Loucy (cell line): ENCODE measurements around the gene RAB30.
"Not testable (repeated sequence)": the region's sequence is repeated elsewhere in the genome, so short reads cannot be mapped to it uniquely, and the experiment has no call there.

Source experiments
- H2AFZ ChIP-seq: fragments of 200-600 bp; sonication (generic); 2 replicates; pipeline ENCODE4 v1.6.0; 2016; ENCODE audit warnings: antibody characterized with exemption, mild to moderate bottlenecking, low read length, moderate library complexity
- H3F3A ChIP-seq: fragments of 200-600 bp; 2 replicates; pipeline ENCODE4 v1.6.0; 2016; ENCODE audit warnings: antibody characterized with exemption, low read depth, mild to moderate bottlenecking
- H3K27me3 ChIP-seq: fragments of 200-600 bp; sonication (generic); 2 replicates; pipeline ENCODE4 v1.6.1; 2014; ENCODE audit warnings: low read length, mild to moderate bottlenecking; ENCODE audit not compliant: insufficient read depth, poor library complexity, severe bottlenecking
- H3K36me3 ChIP-seq: fragments of 200-600 bp; sonication (generic); 2 replicates; pipeline ENCODE4 v1.6.1; 2016; ENCODE audit warnings: low read length; ENCODE audit not compliant: insufficient read depth
- H3K4me1 ChIP-seq: fragments of 200-600 bp; sonication (generic); 2 replicates; pipeline ENCODE4 v1.5.1; 2014; ENCODE audit warnings: low read length, mild to moderate bottlenecking; ENCODE audit not compliant: insufficient read depth, poor library complexity, severe bottlenecking
- H3K4me2 ChIP-seq: fragments of 200-600 bp; sonication (generic); 2 replicates; pipeline ENCODE4 v1.6.0; 2014; ENCODE audit warnings: antibody characterized with exemption, low read length, low read depth, mild to moderate bottlenecking; ENCODE audit not compliant: poor library complexity, severe bottlenecking
- H3K4me3 ChIP-seq: fragments of 200-600 bp; sonication (generic); 2 replicates; pipeline ENCODE4 v1.5.1; 2014; ENCODE audit warnings: low read length, mild to moderate bottlenecking, mixed read lengths; ENCODE audit not compliant: poor library complexity, severe bottlenecking
- H3K79me2 ChIP-seq: fragments of 200-600 bp; sonication (generic); 2 replicates; pipeline ENCODE4 v1.6.1; 2014; ENCODE audit warnings: low read length; ENCODE audit not compliant: insufficient read depth
- H3K9ac ChIP-seq: fragments of 200-600 bp; sonication (generic); 2 replicates; pipeline ENCODE4 v1.6.0; 2014; ENCODE audit warnings: mild to moderate bottlenecking, low read depth, low read length, moderate library complexity; ENCODE audit not compliant: poor library complexity, severe bottlenecking
- H3K9me2 ChIP-seq: fragments of 200-600 bp; sonication (generic); replicated peaks from 2 replicates; pipeline ENCODE4 v1.6.1; 2016; ENCODE audit warnings: low read depth, low read length, mixed read lengths
- H3K9me3 ChIP-seq: fragments of 200-600 bp; sonication (generic); 2 replicates; pipeline ENCODE4 v1.6.1; 2014; ENCODE audit warnings: mild to moderate bottlenecking, antibody characterized with exemption, low read length, low read depth; ENCODE audit not compliant: insufficient read depth
- H4K20me1 ChIP-seq: fragments of 200-600 bp; sonication (generic); 2 replicates; pipeline ENCODE4 v1.6.0; 2014; ENCODE audit warnings: antibody characterized with exemption, low read length, mild to moderate bottlenecking; ENCODE audit not compliant: insufficient read depth, poor library complexity, severe bottlenecking
- EZH2phosphoT487 ChIP-seq: fragments of 200-600 bp; IDR thresholded peaks from 2 replicates; pipeline ENCODE4 v1.6.1; 2018; ENCODE audit warnings: antibody characterized with exemption, mild to moderate bottlenecking, moderate library complexity, borderline replicate concordance
- TF ChIP-seq, protein P1 (sequence below): fragments of 200-600 bp; sonication (generic); conservative IDR thresholded peaks from 2 replicates; pipeline ENCODE4 v1.5.1; 2014; ENCODE audit warnings: mild to moderate bottlenecking, antibody characterized with exemption, low read length

The RAB30 gene

DNA sequence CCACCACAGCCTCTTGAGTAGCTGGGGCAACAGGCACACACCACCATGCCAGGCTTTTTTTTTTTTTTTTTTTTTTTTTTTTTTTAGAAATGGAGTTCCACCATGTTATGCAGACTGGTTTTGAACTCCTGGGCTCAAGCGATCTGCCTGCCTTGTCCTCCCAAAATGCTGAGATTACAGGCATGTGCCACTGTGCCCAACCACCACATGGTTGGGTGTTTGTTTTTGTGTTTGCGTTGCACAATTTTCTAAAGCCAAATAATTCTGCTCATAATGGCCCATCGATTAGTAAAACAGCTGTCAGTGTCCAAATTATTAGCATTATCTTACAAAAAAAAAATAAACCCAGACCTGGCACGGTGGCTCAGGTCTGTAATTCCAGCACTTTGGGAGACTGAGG, 104.3 kb downstream of the RAB30 start:
- no peak overlapping the region for H3K9ac ChIP-seq
- H3K9me3 ChIP-seq = no peaks in the 10 kb centered on the region; the same call in 1 of the 2 replicates
- no peaks in the 10 kb centered on the region for H3K36me3 ChIP-seq
- H3K27me3 ChIP-seq = no peaks in the 10 kb centered on the region
- no peak overlapping the region for H2AFZ ChIP-seq
- H3F3A ChIP-seq = peaks cover 5% of the 10 kb centered on the region; the same call in 1 of the 2 replicates
- no peaks in the 10 kb centered on the region for H3K9me2 ChIP-seq
- TF ChIP-seq EZH2phosphoT487 = no peak
- TF ChIP-seq, protein P1, sequence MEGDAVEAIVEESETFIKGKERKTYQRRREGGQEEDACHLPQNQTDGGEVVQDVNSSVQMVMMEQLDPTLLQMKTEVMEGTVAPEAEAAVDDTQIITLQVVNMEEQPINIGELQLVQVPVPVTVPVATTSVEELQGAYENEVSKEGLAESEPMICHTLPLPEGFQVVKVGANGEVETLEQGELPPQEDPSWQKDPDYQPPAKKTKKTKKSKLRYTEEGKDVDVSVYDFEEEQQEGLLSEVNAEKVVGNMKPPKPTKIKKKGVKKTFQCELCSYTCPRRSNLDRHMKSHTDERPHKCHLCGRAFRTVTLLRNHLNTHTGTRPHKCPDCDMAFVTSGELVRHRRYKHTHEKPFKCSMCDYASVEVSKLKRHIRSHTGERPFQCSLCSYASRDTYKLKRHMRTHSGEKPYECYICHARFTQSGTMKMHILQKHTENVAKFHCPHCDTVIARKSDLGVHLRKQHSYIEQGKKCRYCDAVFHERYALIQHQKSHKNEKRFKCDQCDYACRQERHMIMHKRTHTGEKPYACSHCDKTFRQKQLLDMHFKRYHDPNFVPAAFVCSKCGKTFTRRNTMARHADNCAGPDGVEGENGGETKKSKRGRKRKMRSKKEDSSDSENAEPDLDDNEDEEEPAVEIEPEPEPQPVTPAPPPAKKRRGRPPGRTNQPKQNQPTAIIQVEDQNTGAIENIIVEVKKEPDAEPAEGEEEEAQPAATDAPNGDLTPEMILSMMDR = no peak
- no peaks in the 10 kb centered on the region for H3K79me2 ChIP-seq
- no peaks in the 10 kb centered on the region for H4K20me1 ChIP-seq
- peaks cover 10% of the 10 kb centered on the region for H3K4me1 ChIP-seq
- H3K4me2 ChIP-seq = no peak overlapping the region
- H3K4me3 ChIP-seq = no peak overlapping the region

DNA sequence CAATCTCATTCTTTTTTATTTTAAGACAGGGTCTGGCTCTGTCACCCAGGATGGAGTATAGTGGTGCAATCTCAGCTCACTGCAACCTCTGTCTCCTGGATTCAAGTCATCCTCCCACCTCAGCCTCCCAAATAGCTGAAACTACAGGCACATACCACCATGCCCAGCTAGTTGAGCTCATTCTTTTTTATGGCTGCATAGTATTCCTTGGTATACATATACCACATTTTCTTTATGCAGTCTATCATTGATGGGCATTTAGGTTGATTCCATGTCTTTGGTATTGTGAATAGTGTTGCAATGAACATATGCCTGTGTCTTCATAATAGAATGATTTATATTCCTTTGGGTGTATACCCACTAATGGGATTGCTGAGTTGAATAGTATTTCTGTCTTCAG, 109.7 kb downstream of the RAB30 start:
- not testable (repeated sequence) for H3K4me3 ChIP-seq, H3K9me3 ChIP-seq, H2AFZ ChIP-seq, H3K36me3 ChIP-seq, H3K4me2 ChIP-seq, H3F3A ChIP-seq, H3K79me2 ChIP-seq, H3K9me2 ChIP-seq, H4K20me1 ChIP-seq, H3K27me3 ChIP-seq, H3K9ac ChIP-seq
- H3K4me1 ChIP-seq = peaks cover 16% of the 10 kb centered on the region

DNA sequence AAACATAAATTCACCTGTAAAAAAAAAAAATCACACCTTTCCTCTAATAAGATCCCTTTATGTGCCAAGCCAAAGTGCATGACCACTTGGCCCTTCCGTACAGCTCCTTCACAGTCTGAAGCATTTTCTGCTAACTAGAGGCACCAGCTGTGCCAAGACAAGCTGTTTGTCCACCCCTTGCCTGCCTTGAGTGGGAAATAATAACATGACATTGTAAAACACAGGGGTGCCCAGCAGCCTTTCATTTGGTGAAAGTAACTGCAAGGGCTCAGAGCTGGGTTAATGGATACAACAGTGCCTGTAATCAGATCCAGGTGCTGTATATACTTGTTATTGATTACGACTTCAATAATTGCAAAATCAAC, 110.9 kb downstream of the RAB30 start:
- TF ChIP-seq EZH2phosphoT487 = no peak
- TF ChIP-seq, protein P1 = no peak
- Histone ChIP-seq H3K4me1 (peaks cover 25% of the 10 kb centered on the region), H3K79me2 (no peaks in the 10 kb centered on the region), H4K20me1 (no peaks in the 10 kb centered on the region), H3K4me2 (peak overlapping the region; percentile 52), H2AFZ (no peak overlapping the region), H3K36me3 (no peaks in the 10 kb centered on the region), H3K27me3 (no peaks in the 10 kb centered on the region), H3K9me3 (no peaks in the 10 kb centered on the region), H3K9me2 (no peaks in the 10 kb centered on the region), H3K9ac (no peak overlapping the region), H3K4me3 (no peak overlapping the region), H3F3A (no peaks in the 10 kb centered on the region)

DNA sequence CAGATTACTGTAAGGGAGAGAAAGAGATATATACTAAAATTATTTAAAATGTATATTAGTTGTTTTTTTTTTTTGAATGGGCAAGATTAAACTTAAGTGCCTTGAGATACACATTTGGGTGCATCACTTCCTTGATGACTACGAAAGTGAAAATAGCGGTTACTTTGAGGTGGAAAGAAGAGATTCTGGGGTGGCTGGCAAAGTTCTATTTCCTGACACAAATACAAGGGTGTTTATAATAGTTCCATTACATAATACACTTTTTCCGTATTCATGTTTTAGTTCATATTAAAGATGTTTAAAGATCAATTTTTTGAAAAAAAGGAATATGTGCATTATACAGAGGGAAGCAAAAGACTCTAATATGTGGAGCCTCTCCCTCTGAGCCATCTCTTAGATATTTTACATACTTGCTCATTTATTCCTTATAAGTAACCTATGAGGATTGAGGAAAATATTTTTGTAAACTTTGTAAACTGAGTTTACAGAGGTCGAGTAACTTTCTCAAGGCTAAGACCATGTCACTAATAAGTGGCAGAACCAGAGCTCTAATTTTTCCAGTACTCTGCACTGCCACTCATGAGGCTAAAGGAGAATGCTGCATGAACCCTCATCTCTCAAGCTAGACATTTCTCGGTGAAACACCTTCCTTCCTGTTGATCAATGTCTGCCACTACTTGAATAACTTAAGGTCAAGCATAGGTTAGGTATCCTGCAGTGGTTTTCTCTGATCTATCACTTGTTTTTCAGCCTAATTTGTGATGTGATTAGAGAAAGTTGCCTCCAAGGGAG, 111.5 kb downstream of the RAB30 start:
- no peaks in the 10 kb centered on the region for H3K36me3 ChIP-seq
- H2AFZ ChIP-seq = peak overlapping the region; percentile 44; the same call in 1 of the 2 replicates
- peak overlapping the region; percentile 44 for H3K4me3 ChIP-seq
- peaks cover 30% of the 10 kb centered on the region for H3K4me1 ChIP-seq
- TF ChIP-seq, protein P1 = no peak
- no peak for TF ChIP-seq EZH2phosphoT487
- peak overlapping the region; percentile 52 for H3K4me2 ChIP-seq
- no peaks in the 10 kb centered on the region for H3K27me3 ChIP-seq
- H3K9me2 ChIP-seq = no peaks in the 10 kb centered on the region
- H3K9me3 ChIP-seq = 0 out of 2 replicates have a peak, but pooled peaks cover 2% of the 10 kb centered on the region
- no peaks in the 10 kb centered on the region for H3F3A ChIP-seq
- no peaks in the 10 kb centered on the region for H4K20me1 ChIP-seq
- no peaks in the 10 kb centered on the region for H3K79me2 ChIP-seq
- peak overlapping the region; percentile 9 for H3K9ac ChIP-seq

DNA sequence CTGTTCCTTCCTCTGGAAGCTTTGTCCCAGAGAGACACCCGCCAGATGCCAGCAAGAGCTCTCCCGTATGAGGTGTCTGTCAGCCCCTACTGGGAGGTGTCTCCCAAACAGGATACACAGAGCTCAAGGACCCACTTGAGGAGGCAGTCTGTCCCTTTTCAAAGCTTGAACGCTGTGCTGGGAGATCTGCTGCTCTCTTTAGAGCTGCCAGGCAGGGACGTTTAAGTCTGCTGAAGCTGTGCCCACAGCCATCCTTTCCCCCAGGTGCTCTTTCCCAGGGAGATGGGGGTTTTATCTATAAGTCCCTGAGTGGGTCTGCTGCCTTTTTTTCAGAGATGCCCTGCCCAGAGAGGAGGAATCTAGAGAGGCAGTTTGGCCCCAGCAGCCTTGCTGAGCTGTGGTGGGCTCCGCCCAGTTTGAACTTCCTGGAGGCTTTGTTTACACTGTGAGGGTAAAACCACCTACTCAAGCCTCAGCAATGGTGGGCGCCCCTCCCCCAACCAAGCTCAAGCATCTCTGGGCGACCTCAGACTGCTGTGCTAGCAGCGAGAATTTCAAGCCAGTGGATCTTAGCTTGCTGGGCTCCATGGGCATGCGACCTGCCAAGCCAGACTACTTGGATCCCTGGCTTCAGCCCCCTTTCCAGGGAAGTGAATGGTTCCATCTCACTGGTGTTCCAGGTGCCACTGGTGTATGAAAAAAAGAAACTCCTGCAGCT, 115.8 kb downstream of the RAB30 start:
- H3K79me2 ChIP-seq, H3K9me2 ChIP-seq, H3K27me3 ChIP-seq, H3K36me3 ChIP-seq, H4K20me1 ChIP-seq, H3F3A ChIP-seq, H3K9me3 ChIP-seq: not testable (repeated sequence)
- peak overlapping the region; percentile 79 for H2AFZ ChIP-seq
- H3K4me3 ChIP-seq = peak overlapping the region; percentile 49
- H3K4me2 ChIP-seq = peak overlapping the region; percentile 67
- H3K4me1 ChIP-seq = peaks cover 28% of the 10 kb centered on the region
- H3K9ac ChIP-seq = peak overlapping the region; percentile 59
